HG02884 (cell line): ENCODE measurements around the gene TLX2.
"Not testable (repeated sequence)": the region's sequence is repeated elsewhere in the genome, so short reads cannot be mapped to it uniquely, and the experiment has no call there.

Experiments
- ATAC-seq: cut with Tn5 transposase; IDR thresholded peaks from one replicate; pipeline ENCODE4 v1.9.1; 2021; ENCODE audit warnings: mild to moderate bottlenecking, moderate library complexity; ENCODE audit not compliant: unreplicated experiment

The TLX2 gene

GRCh38 chr2:74553892-74554819 is 39.9 kb downstream of the TLX2 start, which contains the start of the genes DOK1 and LOXL3:
Gene DOK1 (plus strand): TSS chr2:74554720. CDS start chr2:74554755, 35 bp downstream.
Gene LOXL3 (minus strand): TSS chr2:74553942. CDS start chr2:74552634, 1,308 bp downstream.
- peak; percentile 37 for ATAC-seq

- ATAC-seq, result no peak
Measured at GRCh38 chr2:74554820-74555531, 40.7 kb downstream of the TLX2 start.

- ATAC-seq, result no peak
Measured at GRCh38 chr2:74555610-74556103, 41.4 kb downstream of the TLX2 start.

GRCh38 chr2:74556159-74556558 is 41.9 kb downstream of the TLX2 start:
- ATAC-seq, result no peak

GRCh38 chr2:74556831-74557370 is 42.7 kb downstream of the TLX2 start:
- no peak for ATAC-seq

GRCh38 chr2:74558284-74559230 is 44.3 kb downstream of the TLX2 start:
- ATAC-seq, result no peak

- no peak for ATAC-seq
Measured at GRCh38 chr2:74559912-74560311, 45.7 kb downstream of the TLX2 start.

GRCh38 chr2:74560591-74560990 is 46.3 kb downstream of the TLX2 start:
- ATAC-seq, result no peak

- ATAC-seq, result not testable (repeated sequence)
Measured at GRCh38 chr2:74561022-74561421, 46.8 kb downstream of the TLX2 start.

- no peak for ATAC-seq
Measured at GRCh38 chr2:74562126-74562775, 48.0 kb downstream of the TLX2 start.

GRCh38 chr2:74564222-74564621 is 50.0 kb downstream of the TLX2 start:
- ATAC-seq, result no peak

- ATAC-seq, result no peak
Measured at GRCh38 chr2:74566076-74566753, 52.0 kb downstream of the TLX2 start.

GRCh38 chr2:74566754-74567085 is 52.5 kb downstream of the TLX2 start:
- ATAC-seq, result no peak
